Neural progenitor cell (in vitro differentiated cells): Measurements from ENCODE around the gene KRT6C.

Experiments used
- CTCF ChIP-seq: fragments of 200-600 bp; sonication (generic); IDR thresholded peaks from 2 replicates; pipeline ENCODE4 v1.5.1; 2017; ENCODE audit warnings: antibody characterized with exemption, mild to moderate bottlenecking
- EZH2 ChIP-seq: fragments of 200-600 bp; sonication (generic); IDR thresholded peaks from 2 replicates; pipeline ENCODE4 v1.6.1; 2017; ENCODE audit warnings: antibody characterized with exemption, mild to moderate bottlenecking, moderate library complexity
- EZH2phosphoT487 ChIP-seq: fragments of 200-600 bp; sonication (generic); IDR thresholded peaks from 2 replicates; pipeline ENCODE4 v1.6.1; 2017; ENCODE audit warnings: antibody characterized with exemption

DNA sequence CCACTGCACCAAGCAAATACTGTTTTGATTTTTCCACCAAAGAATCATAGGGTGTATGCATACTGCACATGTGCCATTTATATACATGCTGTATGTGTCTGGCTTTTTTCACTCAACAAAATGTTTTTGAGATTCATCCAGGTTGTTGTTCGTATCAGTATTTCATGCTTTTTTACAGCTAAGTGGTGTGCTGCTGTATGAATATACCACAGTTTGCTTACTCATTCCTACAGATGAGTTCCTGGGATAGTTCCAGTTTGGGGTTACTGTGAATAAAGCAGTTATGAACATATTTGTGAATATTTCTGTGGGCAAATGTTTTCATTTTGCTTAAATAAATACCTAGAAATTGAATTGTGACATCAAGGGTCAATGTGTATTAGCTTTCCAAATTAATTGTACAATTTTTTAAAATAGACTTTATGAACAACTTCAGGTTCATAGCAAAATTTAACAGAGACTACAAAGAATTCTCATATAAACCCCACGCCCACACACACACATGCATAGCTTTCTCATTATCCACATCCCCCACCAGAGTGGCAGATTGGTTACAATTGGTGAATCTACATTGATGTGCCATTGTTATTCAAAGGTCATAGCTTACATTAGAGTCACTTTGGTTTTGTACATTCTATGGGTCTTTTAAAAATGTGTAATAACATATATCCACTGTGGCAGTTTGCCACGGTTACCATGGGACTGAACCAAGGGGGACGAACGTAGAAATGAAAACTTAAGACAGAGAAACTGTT is 26.4 kb upstream of the KRT6C start:
- TF ChIP-seq CTCF (no peak), EZH2phosphoT487 (no peak), EZH2 (no peak)
